ENCODE data around the gene MGARP. TPM values are rescaled to one million over a fixed set of nuclear protein-coding genes. Genes with fewer than 3 reads are reported as not detected.

The MGARP gene
- total and polyA plus RNA-seq, 9 of the 15 experiments (the other 6 are each of a cell fraction or from before 2014, with no cell fraction given) = 0.11 to 0.45 (median 0.23) TPM; not detected in 4

DNA sequence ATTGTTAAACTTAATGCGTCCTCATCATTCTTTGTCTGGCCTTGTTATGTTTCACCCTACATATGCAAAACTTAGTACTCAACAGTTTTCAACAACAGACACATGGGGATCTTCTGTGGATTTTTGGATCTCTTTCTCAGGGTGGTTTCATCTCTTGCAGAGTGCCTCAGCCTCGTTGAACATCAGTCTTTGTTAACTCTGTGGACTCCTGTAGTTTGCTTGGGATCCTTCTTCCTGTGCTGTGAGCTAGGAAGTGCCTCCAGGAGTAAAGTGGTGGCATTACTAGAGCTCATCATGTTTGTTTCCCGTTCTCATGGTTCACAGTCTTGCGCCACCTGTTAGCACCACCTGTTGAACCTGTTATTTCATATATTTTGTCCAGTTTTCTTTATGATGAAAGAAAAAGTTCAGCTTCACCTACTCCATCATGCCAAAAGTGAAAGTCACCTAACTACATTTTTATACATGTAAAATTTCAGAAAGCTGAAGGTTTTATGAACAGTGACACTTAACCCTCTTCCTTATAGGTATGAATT is 49.7 kb upstream of the MGARP start:
- no peak for TF ChIP-seq TAF15 (IDR thresholded peaks at IDR 0.05; ENCODE audit: low read depth, low read length)
- TF ChIP-seq, protein P1, sequence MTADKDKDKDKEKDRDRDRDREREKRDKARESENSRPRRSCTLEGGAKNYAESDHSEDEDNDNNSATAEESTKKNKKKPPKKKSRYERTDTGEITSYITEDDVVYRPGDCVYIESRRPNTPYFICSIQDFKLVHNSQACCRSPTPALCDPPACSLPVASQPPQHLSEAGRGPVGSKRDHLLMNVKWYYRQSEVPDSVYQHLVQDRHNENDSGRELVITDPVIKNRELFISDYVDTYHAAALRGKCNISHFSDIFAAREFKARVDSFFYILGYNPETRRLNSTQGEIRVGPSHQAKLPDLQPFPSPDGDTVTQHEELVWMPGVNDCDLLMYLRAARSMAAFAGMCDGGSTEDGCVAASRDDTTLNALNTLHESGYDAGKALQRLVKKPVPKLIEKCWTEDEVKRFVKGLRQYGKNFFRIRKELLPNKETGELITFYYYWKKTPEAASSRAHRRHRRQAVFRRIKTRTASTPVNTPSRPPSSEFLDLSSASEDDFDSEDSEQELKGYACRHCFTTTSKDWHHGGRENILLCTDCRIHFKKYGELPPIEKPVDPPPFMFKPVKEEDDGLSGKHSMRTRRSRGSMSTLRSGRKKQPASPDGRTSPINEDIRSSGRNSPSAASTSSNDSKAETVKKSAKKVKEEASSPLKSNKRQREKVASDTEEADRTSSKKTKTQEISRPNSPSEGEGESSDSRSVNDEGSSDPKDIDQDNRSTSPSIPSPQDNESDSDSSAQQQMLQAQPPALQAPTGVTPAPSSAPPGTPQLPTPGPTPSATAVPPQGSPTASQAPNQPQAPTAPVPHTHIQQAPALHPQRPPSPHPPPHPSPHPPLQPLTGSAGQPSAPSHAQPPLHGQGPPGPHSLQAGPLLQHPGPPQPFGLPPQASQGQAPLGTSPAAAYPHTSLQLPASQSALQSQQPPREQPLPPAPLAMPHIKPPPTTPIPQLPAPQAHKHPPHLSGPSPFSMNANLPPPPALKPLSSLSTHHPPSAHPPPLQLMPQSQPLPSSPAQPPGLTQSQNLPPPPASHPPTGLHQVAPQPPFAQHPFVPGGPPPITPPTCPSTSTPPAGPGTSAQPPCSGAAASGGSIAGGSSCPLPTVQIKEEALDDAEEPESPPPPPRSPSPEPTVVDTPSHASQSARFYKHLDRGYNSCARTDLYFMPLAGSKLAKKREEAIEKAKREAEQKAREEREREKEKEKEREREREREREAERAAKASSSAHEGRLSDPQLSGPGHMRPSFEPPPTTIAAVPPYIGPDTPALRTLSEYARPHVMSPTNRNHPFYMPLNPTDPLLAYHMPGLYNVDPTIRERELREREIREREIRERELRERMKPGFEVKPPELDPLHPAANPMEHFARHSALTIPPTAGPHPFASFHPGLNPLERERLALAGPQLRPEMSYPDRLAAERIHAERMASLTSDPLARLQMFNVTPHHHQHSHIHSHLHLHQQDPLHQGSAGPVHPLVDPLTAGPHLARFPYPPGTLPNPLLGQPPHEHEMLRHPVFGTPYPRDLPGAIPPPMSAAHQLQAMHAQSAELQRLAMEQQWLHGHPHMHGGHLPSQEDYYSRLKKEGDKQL (CRISPR knock-in tag; IDR thresholded peaks at IDR 0.05; ENCODE audit: borderline replicate concordance) = no peak
- no peak for TF ChIP-seq CXXC5 (CRISPR knock-in tag; IDR thresholded peaks at IDR 0.05)
- no peak for TF ChIP-seq SPI1 (IDR thresholded peaks at IDR 0.05; ENCODE audit: borderline replicate concordance, low read depth, low read length)
- no peak for TF ChIP-seq GABPB1 (CRISPR knock-in tag; IDR thresholded peaks at IDR 0.05)
- no peak for TF ChIP-seq HDAC3 (IDR thresholded peaks at IDR 0.05; ENCODE audit: borderline replicate concordance, partially characterized antibody)
- TF ChIP-seq TAF9B (IDR thresholded peaks at IDR 0.05; ENCODE audit: partially characterized antibody) = no peak
- no peak for TF ChIP-seq SMARCB1 (IDR thresholded peaks at IDR 0.05; ENCODE audit: insufficient read length, low read depth)
- no peak for TF ChIP-seq MEF2D (tag; conservative IDR thresholded peaks at IDR 0.05; ENCODE audit: low read depth)
- DNase-seq (ENCODE audit: extremely low read depth in 1 of 4, low spot score in 3 of 4) (no peak), ATAC-seq (peak; percentile 34), FAIRE-seq (no peak)
- intact Hi-C loops (cut with micrococcal nuclease) (no loop called here), in situ Hi-C loops (cut with MboI) (no loop called here)
- POLR2A ChIA-PET = interaction anchor here (0.5 to 1.7 kb wide), 4 partner anchors 9 to 353 kb away, joined by 3 to 7 read pairs (median 3); partner anchors contain the start of gene NAA15
- no peaks in the 10 kb centered on the region for H3K9me3 ChIP-seq (replicated peaks; ENCODE audit: control insufficient read depth, insufficient read depth, low read depth, low read length)
- H3K4me1 ChIP-seq (replicated peaks in 1 of 2; ENCODE audit: control insufficient read depth in 2 of 2, insufficient read depth in 2 of 2, low read length in 2 of 2) = no peaks in the 10 kb centered on the region; a peak in 2 of 5 replicates
- peaks cover 97% of the 10 kb centered on the region for H3K79me2 ChIP-seq (ENCODE audit: control insufficient read depth, insufficient read depth, low read length)
- H2AFZ ChIP-seq (ENCODE audit: low read depth, low read length) = no peak overlapping the region
- H3K9me1 ChIP-seq (ENCODE audit: control insufficient read depth, insufficient read depth, low read length) = no peaks in the 10 kb centered on the region
- no peak overlapping the region for H3K9ac ChIP-seq (ENCODE audit: insufficient read depth in 1 of 2, low read depth in 2 of 2, low read length in 2 of 2)
- no peak overlapping the region; the same call in 1 of the 2 replicates for H3K4me2 ChIP-seq (ENCODE audit: insufficient read depth, low read length)
- no peak overlapping the region for H3K27ac ChIP-seq (ENCODE audit: extremely low read depth, low read depth, low read length)
- CTCF ChIA-PET (ENCODE audit: low intra/inter-chr PET ratio) = no interaction called here
- peaks cover 53% of the 10 kb centered on the region for H3K36me3 ChIP-seq (ENCODE audit: control insufficient read depth, insufficient read depth, low read length)
- H4K20me1 ChIP-seq (replicated peaks; ENCODE audit: control insufficient read depth, insufficient read depth, low read length) = no peaks in the 10 kb centered on the region
- 89% methylated on average over 4 of the region's 4 CpGs for WGBS (ENCODE audit: insufficient coverage, low coverage, missing lambda C conversion rate)
- BruUV-seq (replicated peaks) = no TSS peak
- H3K27me3 ChIP-seq (ENCODE audit: control insufficient read depth in 2 of 2, insufficient read depth in 2 of 2, low read length in 2 of 2) = no peaks in the 10 kb centered on the region
- H3K4me3 ChIP-seq = no peak overlapping the region

All from K562 (cell line).